SK-MEL-5 (cell line): Measurements from ENCODE around the gene GPHN. TPM values are rescaled to one million over a fixed set of nuclear protein-coding genes. Genes with fewer than 3 reads are reported as not detected.

Source experiments
- DNase-seq: peaks from one replicate; pipeline ENCODE4 v3.0.0-alpha.2; 2016; ENCODE audit warnings: low read depth, low spot score
- in situ Hi-C: cut with HindIII; loops from 2 replicates; pipeline ENCODE4 v1.10.0; 2016; ENCODE audit warnings: low sequenced_read_pairs, high pct_unique_total_duplicates, low pct_unique_long_range_greater_than_20kb
- total RNA-seq: library from RNA; depleted of rRNA; stranded (reverse); fragments of >200 nt; shearing (Covaris generic); gene quantifications from 2 replicates; pipeline ENCODE4 v1.2.3, GENCODE V29; 2014; rRNA removed

The GPHN gene
- total RNA-seq, 1 experiment from 2014 or later, result 28.6 TPM

DNA sequence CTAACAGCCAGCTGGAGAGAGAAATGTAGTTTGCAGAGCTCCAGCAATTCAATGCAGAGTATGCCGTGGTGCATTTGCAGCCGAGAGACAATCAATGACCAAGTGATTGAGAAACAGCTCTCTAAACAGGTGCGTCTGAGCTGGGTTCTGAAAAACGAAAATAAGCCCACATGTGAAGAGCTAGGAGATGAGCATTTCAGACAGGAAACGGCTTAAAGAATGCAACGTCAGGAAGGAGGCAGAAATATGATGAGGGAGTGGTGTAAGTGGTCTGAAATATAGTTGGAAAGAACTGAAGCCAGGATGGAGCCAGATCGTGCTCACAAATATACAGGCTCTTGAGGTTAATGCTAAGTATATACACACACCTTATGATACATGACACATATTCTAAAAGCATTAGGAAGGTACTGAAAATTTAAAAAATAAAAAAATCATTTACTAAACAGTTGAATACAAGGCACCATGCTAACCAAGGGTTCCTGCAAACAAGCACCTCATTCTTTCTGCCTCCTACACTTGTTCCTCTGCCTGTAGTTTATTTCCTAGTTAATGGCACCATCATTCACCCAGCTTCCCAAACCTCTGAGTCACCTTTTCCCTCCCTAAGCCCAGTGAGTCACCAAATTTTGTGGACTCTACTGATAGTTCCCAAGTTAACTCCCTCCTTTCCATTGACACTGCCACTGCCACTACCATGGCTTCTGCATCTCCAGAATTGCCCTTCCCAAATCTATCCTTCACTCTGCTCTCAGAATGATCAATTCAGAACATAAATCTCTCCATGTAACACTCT lies 679.0 kb downstream of the GPHN start:
- in situ Hi-C loops, result no loop called here

DNA sequence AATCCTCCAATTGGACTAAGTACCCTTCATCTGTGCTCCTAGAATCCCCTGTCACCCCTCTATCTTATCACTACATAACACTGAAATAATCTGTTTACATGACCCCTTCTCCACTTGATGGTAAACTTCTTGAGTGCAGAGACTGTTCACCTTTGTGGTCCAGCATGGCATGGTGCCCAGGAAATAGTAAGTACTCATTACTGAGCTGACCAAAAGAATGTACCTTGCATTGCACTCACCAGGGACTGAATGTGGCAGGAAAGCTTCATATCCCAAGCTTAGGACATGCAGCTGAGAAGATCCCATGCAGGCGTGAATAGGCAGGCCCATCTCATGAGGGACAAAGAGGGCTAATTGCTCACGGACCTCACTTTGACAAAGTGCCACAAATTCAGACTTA lies 679.9 kb downstream of the GPHN start:
- DNase-seq, result no peak
- in situ Hi-C loops, result no loop called here

More for the DNA sequence above, 679.0 kb downstream of the GPHN start:
- DNase-seq, result peak; percentile 4

DNA sequence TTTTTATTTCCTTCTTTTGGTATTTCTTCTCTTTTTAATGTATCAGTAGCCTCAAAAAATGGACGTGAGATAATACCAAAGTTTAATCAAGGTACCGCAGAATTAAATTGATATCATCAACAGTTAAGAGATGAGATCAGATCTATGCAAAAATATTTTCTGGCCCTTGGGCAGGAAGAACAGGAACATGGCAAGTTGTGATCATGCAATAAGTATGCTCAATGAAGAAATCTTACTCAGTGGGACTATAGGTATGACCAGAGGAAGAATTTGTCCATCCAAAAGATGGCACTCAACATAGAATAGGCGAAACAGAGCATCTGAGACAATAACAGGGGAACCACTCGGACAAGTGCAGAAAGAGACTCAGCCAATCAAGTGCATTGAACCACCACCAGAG lies 680.4 kb downstream of the GPHN start:
- DNase-seq, result no peak
- in situ Hi-C loops, result no loop called here

DNA sequence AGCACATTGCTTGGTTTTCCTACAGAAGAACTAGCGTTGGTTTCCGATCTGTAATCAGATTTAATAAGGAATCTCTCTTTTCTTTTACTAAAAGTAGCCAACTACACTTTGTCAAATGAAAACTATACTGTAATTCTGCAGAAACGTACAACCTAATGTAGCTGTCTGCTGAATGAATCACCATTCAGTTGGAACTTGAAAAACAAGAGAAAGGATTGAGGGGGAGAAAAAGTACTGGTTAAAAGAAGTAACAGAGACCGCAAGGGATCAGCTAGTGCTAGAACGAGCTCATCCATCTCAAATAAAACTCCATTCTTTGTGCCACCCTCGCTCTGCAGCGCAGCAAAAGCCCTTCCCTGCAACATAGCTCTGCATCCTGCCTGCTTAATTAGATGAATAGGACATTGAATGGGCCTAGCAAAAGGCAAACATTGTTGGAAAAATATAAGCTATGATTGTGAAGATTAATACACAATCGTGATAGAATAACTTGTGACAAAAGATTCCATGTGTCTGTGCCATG lies 683.9 kb downstream of the GPHN start:
- DNase-seq, result no peak
- in situ Hi-C loops, result no loop called here

DNA sequence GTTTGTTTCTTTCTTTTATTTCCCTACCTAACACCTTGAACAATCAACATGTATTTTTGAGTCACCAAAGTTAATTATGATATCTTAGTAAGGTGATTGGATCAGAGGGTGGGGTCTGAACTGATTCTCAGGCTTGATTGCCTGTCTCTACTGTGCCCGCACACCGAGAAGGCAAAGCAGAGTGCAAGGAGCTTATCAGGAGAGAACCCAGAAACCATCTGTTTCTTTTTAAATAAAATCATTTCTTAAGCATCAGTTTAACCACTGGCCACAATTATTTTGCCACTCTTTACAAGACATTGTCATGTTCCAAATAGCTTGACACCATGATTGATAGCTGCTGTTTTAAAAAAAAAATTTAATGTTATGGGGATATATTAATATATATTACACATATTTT lies 684.4 kb downstream of the GPHN start:
- DNase-seq, result no peak
- in situ Hi-C loops, result no loop called here

DNA sequence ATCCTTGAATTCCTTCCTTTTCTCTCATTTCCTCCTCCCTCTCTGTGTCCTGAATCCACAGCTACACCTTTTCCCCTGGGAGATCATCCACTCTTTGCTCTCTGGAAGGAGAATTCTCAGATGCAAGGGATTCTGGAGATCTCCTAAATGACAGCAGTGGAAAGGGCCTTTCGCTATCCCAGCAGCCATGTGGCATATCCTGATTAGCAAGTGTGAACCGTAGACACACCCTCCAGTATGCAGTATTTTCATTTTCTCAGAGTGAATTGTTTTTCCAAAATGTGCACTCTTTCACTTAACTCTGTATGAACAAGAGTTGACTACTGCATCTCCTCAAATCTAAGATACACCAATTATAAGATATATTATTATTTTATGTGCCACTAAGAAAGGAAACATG lies 687.3 kb downstream of the GPHN start:
- no peak for DNase-seq
- in situ Hi-C loops, result no loop called here

DNA sequence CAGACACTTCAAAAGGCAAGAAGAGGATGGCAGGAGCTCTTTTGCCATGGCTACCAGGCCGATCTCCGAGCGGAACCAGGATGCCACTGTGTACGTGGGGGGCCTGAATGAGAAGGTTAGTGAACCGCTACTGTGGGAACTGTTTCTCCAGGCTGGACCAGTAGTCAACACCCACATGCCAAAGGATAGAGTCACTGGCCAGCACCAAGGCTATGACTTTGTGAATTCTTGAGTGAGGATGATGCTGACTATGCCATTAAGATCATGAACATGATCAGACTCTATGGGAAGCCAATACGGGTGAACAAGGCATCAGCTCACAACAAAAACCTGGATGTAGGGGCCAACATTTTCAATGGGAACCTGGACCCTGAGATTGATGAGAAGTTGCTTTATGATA lies 691.1 kb downstream of the GPHN start:
- no peak for DNase-seq
- in situ Hi-C loops, result no loop called here

DNA sequence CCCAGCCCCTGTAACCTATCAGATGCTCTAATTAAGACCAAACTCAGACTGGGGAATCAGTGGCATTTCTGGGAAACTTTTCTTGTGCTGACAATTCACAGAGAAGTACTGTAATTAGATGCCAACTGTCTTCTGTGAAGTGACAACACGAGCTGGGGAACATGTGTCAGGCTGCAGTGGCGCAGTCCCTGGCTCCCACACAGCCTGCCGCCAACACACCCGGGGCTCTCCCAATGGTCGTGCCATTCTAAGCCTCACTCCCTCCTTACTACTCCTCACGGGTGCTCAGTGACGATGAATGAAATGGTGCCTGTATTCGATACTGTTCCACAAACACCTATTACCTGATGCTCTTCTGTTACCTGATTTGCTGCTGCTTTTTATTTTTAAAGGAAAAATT lies 699.9 kb downstream of the GPHN start:
- in situ Hi-C loops, result no loop called here
- no peak for DNase-seq

DNA sequence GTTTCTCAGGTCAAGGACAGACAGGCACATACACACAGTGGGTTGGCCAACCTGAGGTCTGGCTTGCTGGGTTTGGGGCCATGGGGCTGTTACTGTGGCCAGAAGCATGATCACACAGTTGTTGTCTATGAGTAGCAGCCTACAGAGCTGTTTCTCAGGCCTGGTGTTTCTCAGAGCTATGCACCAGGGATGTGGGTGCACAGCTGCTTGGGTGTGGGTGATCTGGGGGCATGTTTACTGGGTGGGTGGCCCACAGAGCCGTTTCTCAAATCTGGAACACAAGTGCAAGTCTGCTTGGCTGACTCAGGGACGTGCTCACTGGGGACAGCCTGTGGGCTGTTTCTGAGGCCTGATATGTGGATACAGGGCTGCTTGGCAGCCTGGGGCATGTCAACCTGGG lies 710.2 kb downstream of the GPHN start:
- DNase-seq, result no peak
- in situ Hi-C loops, result no loop called here

DNA sequence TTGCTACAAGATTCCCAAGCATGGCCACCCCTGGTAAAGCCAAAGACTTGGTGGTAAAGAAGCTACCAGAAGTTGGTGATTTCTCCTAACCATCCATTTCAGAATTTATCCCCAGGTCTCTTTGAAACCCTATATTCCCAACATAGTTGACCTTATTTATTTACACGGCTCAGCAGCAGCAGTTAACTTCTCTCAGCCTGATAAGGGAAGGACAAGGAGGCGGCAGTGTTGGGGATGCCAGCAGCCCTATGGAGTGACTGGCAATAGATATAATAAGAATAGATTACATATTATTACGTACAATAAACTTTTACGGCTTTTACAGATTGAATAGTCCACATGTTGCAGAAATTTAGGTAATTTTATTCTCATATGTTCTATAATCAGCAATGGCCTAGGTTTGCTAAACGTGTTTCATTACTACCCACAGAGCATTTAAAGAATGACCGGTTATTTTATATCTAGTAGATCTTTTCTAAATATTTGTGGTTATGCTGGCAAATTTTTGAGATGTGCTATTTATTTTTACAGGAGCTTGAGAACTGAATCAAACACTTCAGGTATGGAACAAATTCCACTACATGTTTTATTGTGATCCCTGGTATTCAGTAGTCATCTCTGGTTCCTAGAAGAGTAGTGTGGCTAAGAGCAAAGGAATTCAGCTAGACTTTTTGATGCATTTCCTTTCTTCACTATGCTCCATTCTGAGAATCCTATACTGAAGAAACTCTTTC lies 713.5 kb downstream of the GPHN start:
- DNase-seq, result no peak
- in situ Hi-C loops, result no loop called here

DNA sequence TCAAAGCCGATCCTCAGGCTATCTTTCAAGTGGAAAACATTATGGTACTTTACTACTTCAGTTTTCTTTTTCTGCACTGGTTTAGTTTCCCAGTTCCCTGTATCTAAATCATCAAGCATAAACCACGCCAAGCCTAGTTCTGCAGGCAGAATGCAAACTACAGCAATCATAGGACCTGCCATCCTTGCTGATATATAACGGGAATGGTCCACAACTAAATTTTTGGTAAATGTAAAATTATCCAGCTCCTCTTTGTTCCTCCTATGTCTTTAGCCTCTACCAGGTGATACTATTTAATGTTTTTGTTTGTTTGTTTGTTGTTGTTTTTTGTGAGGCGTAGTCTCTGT lies 714.0 kb downstream of the GPHN start:
- DNase-seq, result no peak
- in situ Hi-C loops, result no loop called here

DNA sequence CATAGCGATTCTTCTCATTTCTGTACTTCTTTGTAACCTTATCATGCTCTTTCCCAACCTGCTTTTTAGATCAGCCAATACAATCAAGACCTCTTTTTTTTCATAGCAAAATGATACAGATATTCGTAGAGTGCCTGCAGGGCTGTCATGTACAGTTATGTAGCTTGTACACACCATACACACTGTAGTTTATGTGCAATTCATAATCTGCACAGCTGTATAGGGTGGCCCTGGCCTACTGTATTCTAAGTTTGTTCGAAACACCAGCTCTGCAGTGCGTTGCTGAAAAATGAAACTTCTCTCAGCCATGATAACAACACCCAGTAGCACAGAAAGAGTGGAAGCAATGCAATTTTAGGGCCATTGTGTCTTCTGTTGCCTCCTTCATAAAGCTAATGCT lies 717.6 kb downstream of the GPHN start:
- in situ Hi-C loops, result no loop called here
- DNase-seq, result no peak

DNA sequence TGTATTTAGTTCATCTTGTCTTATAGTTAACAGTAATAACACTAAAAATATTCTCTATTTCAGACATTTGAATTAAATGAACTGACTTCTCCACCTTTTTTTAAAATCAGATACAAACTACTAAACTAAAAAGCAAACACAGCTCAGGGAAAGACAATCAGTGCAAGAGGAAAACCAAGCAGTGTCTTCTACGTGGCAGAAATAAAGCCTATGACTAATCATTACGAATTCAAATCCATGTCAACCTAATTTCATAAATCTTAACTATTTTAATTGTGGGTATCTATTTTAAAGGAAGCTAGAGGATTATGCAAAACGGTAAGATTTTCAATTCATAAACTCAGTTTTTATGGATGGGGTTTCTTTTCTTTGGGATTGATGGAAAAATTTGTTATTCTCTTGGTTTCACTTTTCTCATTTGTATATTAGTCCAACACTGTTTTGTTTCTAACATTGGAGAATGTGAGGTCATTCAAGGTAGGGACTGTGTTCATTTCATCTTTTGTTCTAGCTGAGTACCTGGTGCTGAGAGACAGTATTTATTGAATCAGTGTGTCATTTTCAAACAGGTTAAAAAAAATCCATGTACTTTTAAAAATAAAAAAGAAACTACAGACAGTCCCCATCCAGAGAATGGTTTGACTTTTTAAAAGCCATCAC lies 720.5 kb downstream of the GPHN start:
- in situ Hi-C loops, result no loop called here

More for the DNA sequence above, 720.5 kb downstream of the GPHN start:
- DNase-seq, result no peak

Other genes starting within 250 kb of the GPHN start
- gene CCDC196, start 21.8 kb upstream of the GPHN start, total RNA-seq, result not detected in 2 replicates